ENCODE data around the gene ZNF32.
"Not testable (repeated sequence)": the region's sequence is repeated elsewhere in the genome, so short reads cannot be mapped to it uniquely, and the experiment has no call there.

Gene ZNF32

GRCh38 chr10:43679509-43679908 lies 30.8 kb upstream of the ZNF32 start:
- no peak for DNase-seq

DNA sequence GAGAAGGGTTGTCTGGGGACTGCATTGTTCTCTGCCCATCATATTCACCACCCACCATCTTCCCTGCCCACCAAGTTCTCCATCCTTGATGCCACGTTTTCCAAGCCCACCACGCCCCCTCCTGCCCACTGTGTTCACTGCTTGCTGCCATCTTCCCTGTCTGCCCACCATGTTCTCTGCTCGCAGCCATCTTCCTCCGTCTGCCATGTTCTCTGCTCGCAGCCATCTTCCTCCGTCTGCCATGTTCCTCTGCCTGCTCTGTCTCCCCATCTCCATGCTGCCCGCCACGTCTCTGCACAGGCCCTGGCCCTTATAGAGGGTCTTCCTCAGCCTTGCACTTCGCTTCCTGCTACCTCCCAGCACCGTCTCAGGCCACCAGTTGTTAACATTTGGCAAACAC lies 30.0 kb upstream of the ZNF32 start:
- DNase-seq: no peak

GRCh38 chr10:43676901-43677300 lies 28.2 kb upstream of the ZNF32 start:
- no peak for DNase-seq

GRCh38 chr10:43676331-43676730 lies 27.6 kb upstream of the ZNF32 start:
- no peak for DNase-seq

- DNase-seq: no peak
These were observed 26.0 kb upstream of the ZNF32 start for GRCh38 chr10:43674553-43675210.

- no peak for DNase-seq
These were observed 24.8 kb upstream of the ZNF32 start for GRCh38 chr10:43673471-43673870.

GRCh38 chr10:43671659-43672531 lies 23.2 kb upstream of the ZNF32 start:
- no peak for DNase-seq

- DNase-seq: no peak
These were observed 20.7 kb upstream of the ZNF32 start for GRCh38 chr10:43669386-43669785.

DNA sequence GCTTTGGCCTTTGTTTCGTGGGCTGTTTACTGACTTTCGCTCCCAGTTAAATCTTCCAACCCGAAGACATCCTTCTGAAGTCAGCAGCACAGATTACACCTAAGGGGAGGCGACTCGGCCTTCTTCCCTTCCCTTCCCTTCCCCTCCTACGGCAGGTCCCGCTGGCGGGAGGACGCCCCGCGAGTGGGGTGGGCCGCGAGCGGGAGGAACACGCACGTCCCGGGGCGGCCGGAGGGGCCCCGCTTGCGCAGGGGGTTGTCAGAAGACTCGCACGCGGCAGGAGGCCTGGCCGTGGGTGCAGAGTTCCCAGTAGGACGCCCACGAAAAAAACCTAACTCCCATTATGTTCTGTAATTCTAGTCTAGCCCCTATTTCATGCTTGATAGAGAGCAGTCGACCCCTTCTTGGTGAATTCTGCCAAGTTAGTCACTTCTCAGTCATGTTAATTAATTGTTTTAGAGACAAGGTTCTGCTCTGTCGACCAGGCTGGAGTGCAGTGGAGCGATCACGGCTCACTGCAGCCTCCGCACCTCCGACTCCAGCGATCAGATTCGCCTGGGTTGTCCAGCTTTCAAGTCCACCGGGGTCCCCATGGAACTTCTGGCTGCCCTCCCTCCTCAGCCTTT lies 19.2 kb upstream of the ZNF32 start:
- no peak for DNase-seq

DNA sequence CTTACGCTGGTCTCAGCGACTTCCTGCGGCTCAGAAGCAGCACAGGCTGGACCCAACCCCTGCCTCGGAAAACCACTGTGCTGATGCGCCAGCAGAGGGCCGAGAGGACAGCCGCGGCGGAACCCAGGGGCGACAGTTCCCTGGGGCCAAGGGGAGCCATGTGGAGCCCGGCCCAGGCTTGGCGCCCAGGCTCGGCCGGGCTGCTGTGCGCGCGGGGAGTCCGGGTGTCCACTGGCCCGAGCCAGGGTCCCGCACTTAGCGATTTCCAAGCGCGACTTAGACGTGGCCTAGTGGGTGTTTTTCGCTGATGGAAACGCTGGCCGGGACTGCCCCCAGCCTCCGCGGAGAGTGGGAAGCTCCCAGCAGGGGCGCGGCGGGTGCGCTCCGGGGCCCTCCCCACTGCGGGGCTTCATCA lies 18.6 kb upstream of the ZNF32 start:
- no peak for DNase-seq

- DNase-seq: no peak
These were observed 17.9 kb upstream of the ZNF32 start for GRCh38 chr10:43666552-43666951.

GRCh38 chr10:43665054-43665453 lies 16.4 kb upstream of the ZNF32 start:
- DNase-seq: no peak

GRCh38 chr10:43658227-43658626 lies 9.5 kb upstream of the ZNF32 start:
- no peak for DNase-seq

GRCh38 chr10:43655311-43655710 lies 6.6 kb upstream of the ZNF32 start:
- DNase-seq: no peak

DNA sequence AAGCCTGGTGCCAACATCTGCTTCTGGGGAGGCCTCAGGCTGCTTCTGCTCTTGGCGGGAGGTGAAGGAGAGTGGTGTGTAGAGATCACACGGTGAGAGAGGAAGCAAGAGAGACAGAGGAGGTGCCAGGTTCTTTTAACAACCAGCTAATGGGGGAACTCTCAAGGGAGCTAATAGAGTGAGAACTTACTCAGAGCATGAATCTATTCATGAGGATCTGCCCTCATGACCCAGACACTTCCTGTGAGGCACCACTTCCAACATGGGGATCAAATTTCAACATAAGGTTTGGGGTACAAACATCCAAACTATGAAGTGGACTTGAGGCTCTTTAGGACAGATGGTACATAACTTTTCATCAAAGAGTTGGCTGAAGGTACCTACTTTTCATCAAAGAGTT lies 5.1 kb upstream of the ZNF32 start:
- DNase-seq: no peak

DNA sequence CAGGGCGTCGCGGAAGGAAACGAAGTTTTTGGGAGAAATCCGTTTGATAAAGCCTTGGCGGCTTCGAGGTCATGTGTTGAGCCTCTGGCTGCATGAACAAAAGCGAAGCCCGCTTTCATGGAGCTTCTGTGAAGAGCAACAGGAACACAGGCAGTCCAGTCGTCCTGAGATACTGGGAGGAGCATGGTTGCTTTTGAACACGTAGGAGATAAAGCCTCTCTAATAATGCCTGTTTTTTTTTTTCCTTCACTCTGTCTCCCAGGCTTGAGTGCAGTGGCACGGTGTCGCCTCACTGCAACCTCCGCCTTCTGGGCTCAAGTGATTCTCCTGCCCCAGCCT lies 473 bp upstream of the ZNF32 start:
- DNase-seq: no peak

- DNase-seq: no peak
These were observed 635 bp downstream of the ZNF32 start for GRCh38 chr10:43648095-43648397.

DNA sequence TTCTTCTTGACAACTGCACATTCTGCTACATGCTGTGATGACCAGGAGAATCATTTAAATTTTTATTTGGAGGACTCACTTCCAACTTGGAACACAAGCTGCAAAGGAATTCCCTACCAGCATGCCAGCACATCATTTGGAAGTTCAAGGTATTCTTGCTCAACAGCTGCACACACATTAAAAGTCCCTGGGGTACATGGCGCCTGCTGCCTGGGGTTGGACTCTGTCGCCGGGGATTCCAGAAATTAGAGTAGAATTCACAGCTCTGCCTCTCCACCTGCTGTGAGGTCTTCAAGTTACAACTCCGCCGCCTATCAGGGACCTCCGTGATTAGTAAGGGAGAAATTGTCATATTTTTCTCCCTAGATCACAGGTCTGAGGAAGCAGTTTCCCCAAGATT lies 1.1 kb downstream of the ZNF32 start:
- no peak for DNase-seq

- DNase-seq: no peak
These were observed 2.8 kb downstream of the ZNF32 start for GRCh38 chr10:43645866-43646265.

DNA sequence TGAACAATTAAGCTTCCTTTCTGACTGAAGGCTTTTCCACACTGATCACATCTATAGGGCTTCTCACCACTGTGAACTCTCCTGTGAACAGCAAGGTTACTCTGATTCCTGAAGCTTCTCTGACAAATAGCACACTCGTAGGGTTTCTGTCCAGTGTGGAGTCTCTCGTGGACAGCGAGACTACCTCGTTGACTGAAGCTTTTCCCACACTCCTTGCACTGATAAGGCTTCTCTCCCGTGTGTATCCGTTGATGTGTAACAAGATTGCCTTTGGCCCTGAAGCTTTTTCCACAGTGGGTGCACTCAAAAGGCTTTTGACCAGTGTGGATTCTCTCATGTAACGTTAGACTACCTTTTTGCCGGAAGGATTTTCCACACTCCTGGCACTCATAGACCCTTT lies 4.4 kb downstream of the ZNF32 start:
- DNase-seq: no peak

DNA sequence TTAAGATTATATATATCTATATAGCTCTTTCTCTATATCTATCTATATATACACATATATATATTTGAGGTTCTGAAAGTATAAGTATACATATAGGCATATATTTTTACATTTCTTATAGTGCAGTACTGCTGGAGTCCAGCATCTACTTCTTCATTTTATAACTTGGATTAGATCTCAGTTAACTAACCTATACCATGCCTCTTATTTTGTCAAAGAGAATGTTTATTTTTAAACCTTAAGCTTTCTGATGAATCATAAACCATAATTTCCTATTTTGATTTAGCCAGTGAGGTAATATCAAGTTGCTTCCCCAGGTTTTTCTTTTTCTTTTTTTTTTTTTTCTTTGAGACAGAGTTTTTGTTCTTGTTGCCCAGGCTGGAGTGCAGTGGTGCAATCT lies 8.1 kb downstream of the ZNF32 start:
- DNase-seq: no peak

DNA sequence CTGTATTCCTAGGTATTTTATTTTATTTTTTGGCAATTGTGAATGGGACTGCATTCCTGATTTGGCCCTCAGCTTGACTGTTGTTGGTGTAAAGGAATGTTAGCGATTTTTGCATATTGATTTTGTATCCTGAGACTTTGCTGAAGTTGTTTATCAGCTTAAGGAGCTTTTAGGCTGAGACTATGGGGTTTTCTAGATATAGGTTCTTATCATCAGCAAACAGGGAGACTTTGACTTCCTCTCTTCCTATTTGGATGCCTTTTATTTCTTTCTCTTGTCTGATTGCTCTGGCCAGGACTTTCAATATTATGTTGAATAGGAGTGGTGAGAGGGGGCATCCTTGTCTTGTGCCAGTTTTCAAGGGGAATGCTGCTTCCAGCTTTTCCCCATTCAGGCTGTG lies 12.9 kb downstream of the ZNF32 start:
- not testable (repeated sequence) for DNase-seq

GRCh38 chr10:43628956-43629355 lies 19.7 kb downstream of the ZNF32 start:
- no peak for DNase-seq

DNA sequence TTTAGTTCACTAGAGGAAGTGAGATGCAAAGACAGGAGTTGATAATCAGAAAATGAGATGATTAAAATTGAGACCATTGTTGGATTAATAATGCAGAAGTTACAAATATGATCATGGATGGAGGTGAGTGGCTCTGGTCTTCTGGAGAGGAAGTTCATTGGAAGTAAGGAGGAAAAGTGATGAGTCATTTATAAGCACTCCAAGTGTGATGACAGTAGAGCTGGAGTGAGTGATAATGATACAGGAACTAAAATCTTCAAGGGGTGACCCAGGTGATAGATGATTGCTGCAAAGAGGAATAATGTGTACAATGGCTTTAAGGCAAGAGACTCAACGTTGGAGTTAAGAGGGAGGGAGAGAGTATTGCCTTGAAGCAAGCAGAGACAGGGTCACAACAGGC lies 20.7 kb downstream of the ZNF32 start:
- DNase-seq: no peak
